ENCODE measurements around the gene CACNA1C. TPM values are rescaled to one million over a fixed set of nuclear protein-coding genes. Genes with fewer than 3 reads are reported as not detected.
A peak's percentile ranks its signal among the peaks of the same experiment; 100 is the strongest.

CACNA1C gene
- total RNA-seq, 6 donors from 2014 or later: 5.2 to 45.1 (median 8.8) TPM

GRCh38 chr12:2187195-2187945, 134.6 kb downstream of the CACNA1C start:
- no peak overlapping the region for H3K27ac ChIP-seq
- ATAC-seq (ENCODE audit: low FRiP score in 2 of 2) (no peak), DNase-seq (no peak)
- peaks cover 0 to 7% (median 0%) of the 10 kb centered on the region in 4 donors for H3K4me1 ChIP-seq
- H3K27me3 ChIP-seq: no peaks in the 10 kb centered on the region
- no peak overlapping the region for H3K4me3 ChIP-seq
- no peaks in the 10 kb centered on the region for H3K36me3 ChIP-seq
- no peaks in the 10 kb centered on the region for H3K9me3 ChIP-seq
- WGBS, 2 donors: 60 to 83% methylated on average over 5 to 15 of the region's 15 CpGs
- TF ChIP-seq POLR2A (IDR thresholded peaks at IDR 0.05): no peak
- no peak for TF ChIP-seq POLR2AphosphoS5 (IDR thresholded peaks at IDR 0.05)
- TF ChIP-seq EP300 (IDR thresholded peaks at IDR 0.05): no peak
- no peak for TF ChIP-seq CTCF (IDR thresholded peaks at IDR 0.05)

DNA sequence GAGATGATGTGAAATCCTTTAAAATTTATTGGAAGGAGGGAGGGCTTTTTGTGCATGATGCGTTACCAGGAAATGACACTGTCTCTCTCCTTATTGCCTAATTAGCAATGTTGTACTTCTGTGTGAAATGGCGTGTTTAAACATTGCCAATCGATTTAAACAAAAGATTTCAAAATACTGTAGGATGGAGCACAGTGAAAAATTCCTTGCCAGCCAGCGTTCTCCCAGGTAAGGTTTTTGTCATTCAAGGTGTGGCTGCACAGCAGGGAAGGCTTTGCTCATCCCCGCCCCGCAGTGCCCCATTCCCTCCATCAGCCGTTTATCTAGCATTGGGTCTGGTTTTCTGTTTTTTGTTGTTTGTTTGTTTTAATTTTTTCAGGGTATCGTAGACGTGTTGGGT, 137.3 kb downstream of the CACNA1C start:
- no peak for ATAC-seq (ENCODE audit: low FRiP score in 2 of 2)
- TF ChIP-seq POLR2AphosphoS5 (IDR thresholded peaks at IDR 0.05): no peak
- TF ChIP-seq EP300 (IDR thresholded peaks at IDR 0.05): no peak
- no peak for TF ChIP-seq POLR2A (IDR thresholded peaks at IDR 0.05)
- no peak for TF ChIP-seq CTCF (IDR thresholded peaks at IDR 0.05)

GRCh38 chr12:2190896-2191533, 138.2 kb downstream of the CACNA1C start:
- no peaks in the 10 kb centered on the region for H3K4me1 ChIP-seq
- no peak overlapping the region for H3K27ac ChIP-seq
- no peaks in the 10 kb centered on the region for H3K36me3 ChIP-seq
- DNase-seq: peak in 1 of 2 donors; percentile 43
- no peak for ATAC-seq (ENCODE audit: low FRiP score in 2 of 2)
- TF ChIP-seq EP300 (IDR thresholded peaks at IDR 0.05) (no peak), POLR2A (IDR thresholded peaks at IDR 0.05) (no peak), CTCF (IDR thresholded peaks at IDR 0.05) (no peak), POLR2AphosphoS5 (IDR thresholded peaks at IDR 0.05) (no peak)
- no peak overlapping the region for H3K4me3 ChIP-seq
- WGBS, 2 donors: 92 to 94% methylated on average over 9 to 13 of the region's 15 CpGs
- H3K9me3 ChIP-seq: no peaks in the 10 kb centered on the region
- no peaks in the 10 kb centered on the region for H3K27me3 ChIP-seq

More for the DNA sequence above, 137.3 kb downstream of the CACNA1C start:
- H3K4me1 ChIP-seq: no peaks in the 10 kb centered on the region
- no peak overlapping the region for H3K4me3 ChIP-seq
- no peak for DNase-seq
- no peaks in the 10 kb centered on the region for H3K9me3 ChIP-seq
- no peaks in the 10 kb centered on the region for H3K36me3 ChIP-seq
- H3K27ac ChIP-seq: no peak overlapping the region
- 85 to 86% methylated on average over 9 of the region's 9 CpGs for WGBS, 2 donors
- H3K27me3 ChIP-seq: no peaks in the 10 kb centered on the region

GRCh38 chr12:2191534-2192153, 138.9 kb downstream of the CACNA1C start:
- H3K27me3 ChIP-seq: no peaks in the 10 kb centered on the region
- no peaks in the 10 kb centered on the region for H3K4me1 ChIP-seq
- 89 to 96% methylated on average over 19 of the region's 19 CpGs for WGBS, 2 donors
- DNase-seq (no peak), ATAC-seq (ENCODE audit: low FRiP score in 2 of 2) (no peak)
- no peaks in the 10 kb centered on the region for H3K9me3 ChIP-seq
- H3K36me3 ChIP-seq: no peaks in the 10 kb centered on the region
- TF ChIP-seq POLR2AphosphoS5 (IDR thresholded peaks at IDR 0.05) (no peak), EP300 (IDR thresholded peaks at IDR 0.05) (no peak), CTCF (IDR thresholded peaks at IDR 0.05) (no peak), POLR2A (IDR thresholded peaks at IDR 0.05) (no peak)
- no peak overlapping the region for H3K27ac ChIP-seq
- H3K4me3 ChIP-seq: no peak overlapping the region

All from upper lobe of left lung (tissue), 6 donors.